ENCODE results near the gene PLCG2.
"Not testable (repeated sequence)": the region's sequence is repeated elsewhere in the genome, so short reads cannot be mapped to it uniquely, and the experiment has no call there.

The PLCG2 gene

DNA sequence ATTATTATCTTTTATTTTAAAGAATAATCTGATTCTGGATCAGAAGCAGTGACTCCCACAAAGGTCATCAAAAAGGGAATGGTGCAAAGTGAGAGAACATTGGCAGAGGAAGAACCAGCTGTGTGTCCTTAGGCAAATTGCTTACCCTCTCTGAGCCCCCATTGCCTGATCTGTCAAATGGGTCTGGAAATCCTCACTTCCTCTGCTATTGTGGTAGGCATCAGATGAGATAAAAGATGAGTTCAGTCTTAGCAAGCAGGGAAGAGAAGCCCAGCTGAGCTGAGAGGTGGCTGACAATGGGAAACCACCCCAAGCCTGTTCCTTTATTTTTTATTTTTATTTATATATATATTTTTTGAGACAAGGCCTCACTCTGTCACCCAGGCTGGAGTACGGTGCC, 24.2 kb upstream of the PLCG2 start:
- DNase-seq (ENCODE audit: low read depth in 2 of 2), result no peak

DNA sequence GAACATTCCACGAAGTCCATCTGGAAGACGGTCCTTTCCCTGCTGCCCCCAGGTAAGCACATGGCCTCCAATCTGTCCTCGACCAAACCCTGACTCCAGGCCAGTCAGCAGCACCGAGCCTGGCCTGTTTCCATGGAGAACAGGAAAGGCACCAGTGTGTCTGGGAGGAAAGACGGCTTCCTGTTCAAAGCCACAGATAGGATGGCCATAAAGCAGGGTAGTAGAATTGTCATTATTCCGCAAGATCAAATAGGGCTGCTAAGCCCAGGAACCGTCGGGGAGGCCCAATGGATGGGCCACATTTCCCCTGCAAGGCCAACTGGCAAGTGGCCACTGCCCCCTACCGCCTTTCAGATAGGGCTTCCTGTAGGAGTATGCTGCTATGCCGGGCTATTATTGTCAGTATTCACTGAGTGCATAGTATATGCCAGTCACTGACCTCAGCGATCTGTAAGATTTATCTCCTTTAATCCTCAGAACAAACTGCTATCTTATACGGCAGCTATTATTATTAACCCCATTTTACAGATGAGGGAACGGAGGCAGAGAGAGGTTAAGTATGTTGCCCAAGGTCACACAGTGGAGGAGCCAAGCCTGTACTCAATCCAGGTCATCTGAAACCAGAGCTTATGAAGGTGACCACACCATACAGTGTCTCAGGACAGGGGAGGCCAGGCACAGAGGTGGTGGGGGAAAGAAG, 23.0 kb upstream of the PLCG2 start:
- no peak for DNase-seq (ENCODE audit: low read depth in 2 of 2)

DNA sequence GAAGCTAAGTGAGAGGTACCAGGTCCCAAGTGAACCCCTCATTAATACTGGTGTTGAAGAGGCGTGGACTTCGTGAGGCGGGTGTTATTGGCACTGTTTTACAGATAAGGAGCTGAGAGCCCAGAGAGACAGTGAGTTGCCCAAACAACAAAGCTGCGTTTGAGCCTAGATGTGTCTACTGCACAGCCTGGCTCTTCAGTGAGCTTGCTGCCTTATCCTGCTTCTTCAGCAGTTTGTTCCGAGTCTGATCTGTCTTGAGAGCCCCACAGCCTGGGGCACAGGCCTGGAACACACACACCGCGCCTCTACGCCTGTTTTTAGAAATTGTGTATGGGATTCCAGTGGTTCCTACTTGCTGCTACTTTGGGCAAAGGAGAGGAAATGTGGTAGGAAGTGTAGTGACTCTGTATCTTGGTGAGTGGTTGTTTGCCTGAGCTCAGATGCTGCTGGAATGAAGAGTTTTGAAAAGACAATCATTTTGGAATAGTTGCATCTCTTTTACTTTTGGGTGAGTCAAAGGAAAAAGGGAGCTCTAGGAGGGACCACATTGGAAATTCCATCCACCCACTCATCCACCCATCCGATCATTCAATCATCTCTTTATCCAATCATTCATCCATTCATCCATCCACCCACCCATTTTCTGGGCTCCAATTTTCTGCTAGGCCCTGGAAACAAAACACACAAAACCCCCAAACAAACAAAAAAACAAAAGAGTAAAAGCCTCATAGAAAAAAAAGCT, 22.3 kb upstream of the PLCG2 start:
- DNase-seq (ENCODE audit: low read depth in 2 of 2), result no peak

DNA sequence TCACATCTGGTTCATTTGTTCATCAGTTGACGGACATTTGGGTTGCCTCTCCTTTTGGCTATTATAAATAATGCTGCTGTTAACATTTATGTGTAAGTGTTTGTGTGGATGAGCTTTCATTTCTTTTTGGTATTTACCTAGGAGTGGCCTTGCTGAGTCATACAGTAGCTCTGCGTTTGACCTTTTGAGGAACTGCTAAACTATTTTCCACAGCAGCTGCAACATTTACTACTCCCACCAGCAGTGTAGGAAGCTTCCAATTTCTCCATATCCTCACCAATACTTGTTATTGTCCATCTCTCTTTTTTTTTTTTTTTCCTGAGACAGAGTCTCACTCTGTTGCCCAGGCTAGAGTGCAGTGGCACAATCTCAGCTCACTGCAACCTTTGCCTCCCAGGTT, 20.7 kb upstream of the PLCG2 start:
- DNase-seq (ENCODE audit: low read depth in 2 of 2), result no peak

DNA sequence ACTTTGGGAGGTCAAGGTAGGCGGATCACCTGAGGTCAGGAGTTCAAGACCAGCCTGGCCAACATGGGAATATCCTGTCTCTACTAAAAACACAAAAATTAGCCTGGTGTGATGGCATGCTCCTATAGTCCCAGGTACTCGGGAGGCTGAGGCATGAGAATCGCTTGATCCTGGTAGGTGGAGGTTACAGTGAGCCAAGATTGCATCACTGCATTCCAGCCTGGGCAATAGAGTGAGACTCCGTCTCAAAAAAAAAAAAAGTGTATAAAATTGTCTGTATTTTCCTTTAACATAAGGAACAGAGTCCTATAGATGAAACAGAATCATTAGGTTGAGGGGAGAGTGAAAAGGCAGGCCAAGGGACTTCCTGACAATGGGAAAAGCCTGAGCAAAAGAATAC, 16.8 kb upstream of the PLCG2 start:
- not testable (repeated sequence) for DNase-seq (ENCODE audit: low read depth in 2 of 2)

DNA sequence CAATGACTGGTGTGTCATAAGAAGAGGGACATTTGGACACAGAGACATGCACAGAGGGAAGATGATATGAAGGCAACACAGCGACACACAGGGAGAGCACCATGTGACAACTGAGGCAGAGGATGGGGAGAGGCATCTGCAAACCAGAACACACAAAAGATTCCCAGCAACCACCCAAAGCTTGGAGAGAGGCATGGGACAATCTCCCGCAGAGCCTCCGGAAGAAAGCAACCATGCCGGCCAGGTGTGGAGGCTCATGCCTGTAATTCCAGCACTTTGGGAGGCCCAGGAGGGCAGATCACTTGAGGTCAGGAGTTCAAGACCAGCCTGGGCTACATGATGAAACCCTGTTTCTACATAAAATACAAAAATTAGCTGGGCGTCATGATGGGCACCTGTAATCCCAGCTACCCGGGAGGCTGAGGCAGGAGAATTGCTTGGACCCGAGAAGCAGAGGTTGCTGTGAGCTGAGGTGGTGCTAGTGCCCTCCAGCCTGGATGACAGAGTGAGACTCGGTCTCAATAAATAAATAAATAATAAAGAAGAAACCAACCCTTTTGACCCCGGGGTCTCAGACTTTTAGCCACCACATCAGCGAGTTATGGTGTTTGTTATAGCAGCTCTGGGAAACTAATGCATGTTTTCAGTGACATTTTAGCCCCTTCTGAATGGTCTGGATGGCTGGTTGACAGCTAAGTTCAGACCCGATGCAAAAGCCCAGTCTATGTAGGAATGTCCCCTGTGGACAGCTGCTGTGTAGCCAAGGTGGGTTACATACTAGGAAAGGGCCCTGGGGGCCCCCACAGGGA, 13.8 kb upstream of the PLCG2 start:
- DNase-seq (ENCODE audit: low read depth in 2 of 2), result no peak

DNA sequence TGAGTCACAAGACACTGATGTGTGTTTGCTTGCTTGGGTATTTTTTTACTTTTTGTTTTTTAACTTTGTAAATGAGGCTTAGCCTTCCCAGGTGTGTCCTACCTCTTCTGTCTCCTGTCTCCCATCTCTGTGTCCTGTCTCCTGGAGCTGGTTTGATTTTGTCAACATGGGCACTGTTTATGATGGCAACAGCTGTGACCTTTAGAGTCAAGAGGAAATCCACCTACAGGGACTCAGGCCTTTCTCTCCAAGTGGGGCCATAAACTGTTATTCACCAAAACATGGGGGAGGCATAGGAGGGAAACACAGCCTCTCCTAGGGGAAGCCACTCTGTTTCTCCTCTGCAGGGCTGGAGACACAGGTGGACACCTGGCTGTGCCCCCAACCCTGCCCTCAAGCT, 13.1 kb upstream of the PLCG2 start:
- DNase-seq (ENCODE audit: low read depth in 2 of 2), result no peak

DNA sequence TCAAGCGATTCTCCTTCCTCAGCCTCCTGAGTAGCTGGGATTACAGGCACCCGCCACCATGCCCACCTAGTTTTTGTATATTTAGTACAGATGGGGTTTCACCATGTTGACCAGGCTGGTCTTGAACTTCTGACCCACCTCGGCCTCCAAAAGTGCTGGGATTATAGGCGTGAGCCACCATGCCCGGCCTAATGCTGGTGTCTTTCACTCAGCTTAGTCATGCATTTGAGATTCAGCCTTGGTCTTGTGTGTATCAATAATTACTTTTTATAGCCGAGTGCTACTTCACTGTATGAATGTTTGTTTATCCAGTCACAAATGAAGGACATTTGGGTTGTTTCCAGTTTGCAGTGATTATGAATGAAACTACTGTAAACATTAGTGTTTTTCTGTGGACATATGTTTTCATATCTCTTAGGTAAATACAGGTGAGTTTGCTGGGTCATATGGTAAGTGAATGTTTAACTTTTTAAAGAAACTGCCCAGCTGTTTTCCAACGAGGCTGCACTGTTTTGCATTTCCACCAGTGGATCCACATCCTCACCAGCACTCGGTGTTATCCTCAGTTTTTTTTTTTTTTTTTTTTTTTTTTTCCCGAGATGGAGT, 11.0 kb upstream of the PLCG2 start:
- DNase-seq (ENCODE audit: low read depth in 2 of 2), result no peak

DNA sequence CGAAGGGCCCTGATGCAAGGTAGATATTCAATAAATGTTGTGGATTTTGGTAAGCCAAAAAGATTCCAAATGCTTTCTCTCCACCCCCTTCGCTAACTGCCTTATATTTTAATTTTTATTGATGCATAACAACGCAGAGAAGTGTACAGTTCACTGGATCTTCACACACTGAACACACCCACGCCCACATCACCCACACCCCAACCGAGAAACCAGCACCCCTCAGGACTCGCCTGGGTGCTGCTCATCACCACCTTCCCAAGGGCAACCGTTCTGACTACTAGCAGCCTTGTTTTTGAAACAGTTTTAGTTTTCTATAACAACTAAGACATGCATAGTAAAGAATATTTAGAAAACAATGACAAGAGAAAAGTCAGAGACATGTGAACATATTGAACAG, 9.1 kb upstream of the PLCG2 start:
- no peak for DNase-seq (ENCODE audit: low read depth in 2 of 2)

DNA sequence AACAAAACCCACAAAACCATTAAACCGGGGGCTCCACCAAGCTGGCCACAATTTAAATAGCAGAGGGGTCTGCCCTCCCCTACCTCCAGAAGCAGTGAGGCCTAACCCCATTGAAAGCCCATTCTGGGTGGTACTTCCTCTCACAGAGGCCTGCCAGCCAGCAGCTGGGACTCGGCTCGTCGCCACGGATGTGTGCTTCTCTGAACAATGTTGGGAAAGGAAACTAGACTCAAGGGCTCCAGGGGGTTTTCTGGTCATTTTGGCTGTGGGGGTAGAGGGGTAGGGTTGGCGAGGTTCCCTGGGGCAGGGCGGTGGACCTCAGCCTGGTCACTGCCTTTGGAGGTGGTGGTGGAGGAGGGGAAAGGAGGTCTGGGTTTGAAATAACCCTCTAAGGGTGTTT, 4.7 kb upstream of the PLCG2 start:
- no peak for DNase-seq (ENCODE audit: low read depth in 2 of 2)

DNA sequence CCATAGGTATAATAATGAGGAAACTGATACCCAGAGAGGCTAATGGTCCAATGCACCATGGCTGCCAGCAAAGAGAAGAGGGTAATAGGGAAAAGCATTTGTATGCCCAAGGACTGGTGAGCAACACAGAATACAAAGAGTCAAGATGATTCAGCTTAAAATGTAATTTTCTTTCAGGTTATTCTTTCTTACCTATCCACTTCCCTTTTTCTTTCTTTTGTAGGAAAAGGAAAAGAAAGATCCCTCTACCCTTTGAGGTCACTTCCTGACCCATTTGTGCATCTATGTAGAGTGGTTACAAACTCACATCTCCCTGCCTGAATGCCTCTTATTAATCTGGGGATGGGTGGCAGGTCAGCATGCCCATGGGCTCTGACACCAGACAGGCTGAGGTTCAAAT, 3.5 kb upstream of the PLCG2 start:
- DNase-seq (ENCODE audit: low read depth in 2 of 2), result no peak

DNA sequence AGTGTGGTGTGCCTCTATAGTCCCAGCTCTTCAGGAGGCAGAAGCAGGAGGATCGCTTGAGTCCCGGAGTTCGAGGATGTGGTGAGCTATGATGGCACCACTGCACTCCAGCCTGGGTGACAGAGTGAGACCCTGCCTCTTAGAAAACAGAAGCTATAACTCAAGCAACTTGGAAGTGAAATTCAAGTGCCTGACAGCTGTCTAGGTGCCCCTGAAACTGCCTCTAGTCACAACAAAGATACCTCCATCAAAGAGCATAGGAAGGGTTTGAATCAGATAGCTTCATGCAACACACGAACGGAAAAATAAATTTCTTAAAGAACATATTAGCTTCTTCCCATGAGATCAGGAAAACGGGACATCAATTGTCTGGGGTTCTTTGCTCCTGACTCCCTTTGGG, 860 bp upstream of the PLCG2 start:
- DNase-seq (ENCODE audit: low read depth in 2 of 2), result no peak

DNA sequence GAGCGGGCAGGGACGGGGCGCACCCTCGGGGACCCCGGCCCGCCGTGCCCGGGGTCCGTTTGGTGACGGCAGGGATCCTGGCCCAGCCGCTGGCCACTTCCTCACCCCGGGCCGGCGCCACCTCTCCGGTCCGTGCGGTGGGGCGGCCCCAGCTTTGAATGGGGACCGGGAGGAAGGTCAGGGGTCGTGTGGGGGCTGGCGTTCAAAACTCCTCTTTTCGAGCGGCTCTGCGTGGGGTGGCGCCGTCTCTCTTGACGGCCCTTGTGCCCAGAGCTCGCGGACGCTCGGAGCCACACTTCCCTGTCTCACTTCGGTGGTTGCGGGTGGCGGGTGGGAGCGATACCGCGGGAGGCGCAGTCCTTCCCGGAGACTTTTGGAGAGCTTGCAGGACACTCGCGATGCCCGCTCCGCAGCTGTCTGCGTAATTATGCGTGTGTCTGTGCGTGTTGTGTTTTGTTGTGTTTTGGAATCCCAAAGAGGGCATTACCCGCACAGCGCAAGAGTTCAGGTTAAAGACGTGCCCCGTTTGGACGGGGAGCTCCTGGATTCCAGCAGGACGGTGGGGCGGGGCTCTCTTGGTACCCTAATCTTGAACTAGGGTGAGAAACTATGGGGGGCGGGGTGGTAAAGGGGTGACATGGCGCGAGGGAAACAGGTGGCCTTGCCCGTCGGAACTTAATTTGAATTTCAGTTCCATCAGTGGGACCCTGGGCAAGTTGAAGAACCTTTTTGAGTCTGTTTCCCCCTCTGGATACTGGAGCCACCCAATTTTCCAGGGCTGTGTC, 637 bp downstream of the PLCG2 start:
- DNase-seq (ENCODE audit: low read depth in 2 of 2), result no peak

DNA sequence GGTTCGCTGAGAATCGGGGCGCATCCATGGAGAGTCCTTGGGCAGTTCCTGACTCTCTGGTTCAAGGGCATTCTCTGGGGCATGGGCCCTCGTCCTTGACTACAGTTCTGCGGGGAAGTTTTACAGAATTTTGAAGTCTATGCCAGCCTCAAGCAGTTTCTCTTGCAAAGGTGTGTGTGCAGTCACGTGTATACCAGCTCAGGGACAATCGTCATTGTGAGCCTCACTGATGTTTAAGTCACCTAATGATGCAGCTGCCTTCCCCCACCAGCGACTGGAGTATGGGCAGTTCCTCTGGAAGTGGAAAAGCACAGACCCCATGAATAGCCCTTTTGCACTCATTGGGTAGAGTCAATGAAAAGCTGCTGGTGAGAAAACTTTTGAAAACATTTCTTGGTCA, 1.3 kb downstream of the PLCG2 start:
- no peak for DNase-seq (ENCODE audit: low read depth in 2 of 2)

DNA sequence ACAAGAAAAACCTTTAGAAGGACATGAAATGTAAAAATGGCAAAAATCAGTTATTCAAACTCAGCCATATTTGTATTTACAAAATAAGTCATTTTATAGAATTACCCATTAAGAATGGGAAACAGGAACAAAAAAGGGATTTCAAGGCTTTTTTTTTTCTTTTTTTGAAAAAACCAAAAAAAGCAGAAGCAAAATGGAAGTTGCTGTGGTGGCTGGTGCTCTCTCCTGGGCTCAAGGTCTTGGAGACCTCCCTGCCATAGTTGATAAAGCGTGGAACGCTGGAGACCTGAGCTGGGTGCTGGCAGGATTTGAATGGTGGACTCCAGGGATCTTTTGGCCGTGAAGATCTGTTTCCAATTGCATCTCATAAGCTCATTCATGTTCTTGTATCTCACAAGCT, 3.1 kb downstream of the PLCG2 start:
- no peak for DNase-seq (ENCODE audit: low read depth in 2 of 2)

DNA sequence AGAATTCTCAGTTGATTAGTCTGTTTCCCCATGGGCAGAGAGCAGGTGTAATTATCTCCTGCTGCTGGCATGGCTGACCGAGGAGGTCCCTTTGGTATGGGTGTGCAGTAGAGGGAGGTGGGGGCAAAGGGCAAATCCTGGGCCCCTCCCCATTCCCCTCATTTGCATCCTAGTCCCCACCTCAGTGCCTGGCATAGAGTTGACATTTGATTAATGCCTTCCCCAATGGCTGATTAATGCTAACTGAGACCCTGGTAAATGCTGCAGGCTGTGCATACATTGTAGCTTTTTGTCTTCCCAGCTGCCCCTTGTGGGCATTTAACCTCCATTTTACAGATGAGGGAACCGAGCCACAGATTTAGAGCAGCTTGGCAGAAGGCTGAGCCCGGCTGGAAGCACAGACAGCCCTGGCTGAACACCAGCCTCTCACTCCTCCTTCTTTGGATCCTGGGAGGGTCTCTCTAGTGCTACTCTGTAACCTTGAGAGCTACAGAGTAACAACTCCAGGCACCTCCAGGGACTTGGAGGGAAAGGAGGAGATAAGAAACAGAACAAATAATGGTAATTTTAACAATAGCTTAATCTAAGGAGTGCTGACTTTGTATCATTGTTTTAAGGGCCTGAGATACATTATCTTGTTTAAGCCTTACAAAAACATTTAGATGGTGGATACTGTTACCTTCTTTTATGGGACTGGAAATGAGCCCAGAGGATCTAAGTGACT, 5.1 kb downstream of the PLCG2 start:
- no peak for DNase-seq (ENCODE audit: low read depth in 2 of 2)

DNA sequence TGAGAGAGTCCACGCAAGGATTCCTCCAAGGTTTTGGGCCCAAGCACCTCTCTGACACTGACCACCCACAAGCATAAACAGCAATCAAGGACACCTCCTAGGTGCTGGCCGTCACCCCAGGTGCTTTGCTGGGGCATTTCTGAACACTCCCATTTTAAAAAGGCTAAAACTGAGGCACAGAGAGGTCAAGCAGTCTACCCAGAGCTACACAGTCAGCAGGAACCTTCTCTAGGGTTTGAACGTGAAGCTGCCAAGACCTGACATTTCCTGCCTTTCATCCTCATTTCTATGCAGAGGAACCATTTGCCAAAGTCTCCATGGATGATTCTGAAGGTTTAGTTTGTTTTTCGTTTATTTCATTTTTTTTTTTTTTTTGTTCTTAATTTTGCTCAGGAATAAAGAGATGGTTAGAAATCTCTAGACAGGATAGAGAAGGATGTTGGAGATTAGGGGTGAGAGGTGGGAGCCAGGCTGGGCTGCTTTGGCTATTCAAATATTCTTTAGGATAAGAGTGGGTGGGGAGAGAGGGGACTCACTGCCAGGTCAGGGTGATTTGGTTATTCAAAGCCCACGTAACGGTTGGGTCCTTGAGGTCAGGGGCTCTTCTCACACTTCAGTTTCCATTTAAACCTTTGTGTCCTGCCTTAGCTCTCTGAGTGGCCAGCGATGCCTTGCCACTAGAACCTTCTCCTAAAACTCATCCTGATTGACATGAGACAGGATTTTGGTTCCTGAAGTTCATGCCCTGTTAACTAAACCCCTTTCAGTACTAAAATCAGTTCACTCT, 6.2 kb downstream of the PLCG2 start:
- DNase-seq (ENCODE audit: low read depth in 2 of 2), result no peak

DNA sequence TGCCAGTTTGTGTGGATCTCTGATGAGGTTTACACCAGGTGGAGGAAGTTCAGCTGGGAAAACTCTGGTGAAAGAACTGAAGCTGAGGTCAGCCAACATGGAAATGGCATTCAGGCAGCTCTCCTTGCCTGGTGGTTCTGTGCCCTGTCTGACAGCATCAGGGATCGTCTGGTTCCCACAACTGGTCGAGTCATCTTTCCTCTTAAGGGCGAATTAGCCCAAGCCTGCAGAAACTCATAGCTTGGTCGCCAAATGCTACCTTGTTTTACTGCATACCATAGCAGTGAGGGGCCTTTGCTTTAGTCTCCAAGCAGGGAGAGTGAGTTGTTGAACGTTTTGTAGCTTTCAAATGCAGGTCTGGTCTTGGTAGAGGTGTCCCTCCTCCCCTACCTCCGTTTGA, 7.2 kb downstream of the PLCG2 start:
- no peak for DNase-seq (ENCODE audit: low read depth in 2 of 2)

DNA sequence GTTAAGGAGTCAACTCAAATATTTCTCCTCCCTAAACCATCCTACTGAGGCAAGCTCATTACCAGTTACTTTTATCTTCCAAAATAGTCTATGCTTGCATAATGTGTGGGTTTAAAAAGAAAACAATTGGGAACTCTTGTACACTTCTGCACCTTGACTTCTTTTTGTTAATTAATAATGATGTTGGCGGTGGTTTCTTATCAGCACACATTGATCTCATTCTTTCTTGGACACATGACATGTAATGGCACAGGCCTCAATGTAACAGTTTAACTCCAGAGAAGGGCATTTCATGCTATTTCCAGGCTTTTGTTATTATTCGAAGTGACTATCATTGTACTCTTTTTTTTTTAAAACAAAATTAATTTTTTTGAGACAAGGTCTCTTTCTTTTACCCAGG, 7.8 kb downstream of the PLCG2 start:
- no peak for DNase-seq (ENCODE audit: low read depth in 2 of 2)

DNA sequence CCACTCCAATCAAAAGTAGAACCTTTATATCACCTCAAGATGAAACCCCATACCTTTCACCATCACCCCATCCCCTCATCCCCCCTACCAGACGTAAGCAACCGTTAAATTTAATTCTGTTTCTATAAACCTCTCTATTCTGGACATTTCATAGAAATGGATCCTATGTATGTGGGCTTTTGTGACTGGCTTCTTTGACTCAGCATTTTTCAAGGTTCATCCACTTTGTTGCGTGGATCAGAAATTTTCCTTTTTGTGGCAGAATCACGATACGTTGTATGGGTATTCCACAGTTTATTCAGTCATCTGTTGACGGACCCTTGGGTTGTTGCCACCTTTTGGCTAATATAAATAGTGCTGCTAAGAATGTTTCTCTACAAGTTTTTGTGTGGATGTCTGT, 8.6 kb downstream of the PLCG2 start:
- no peak for DNase-seq (ENCODE audit: low read depth in 2 of 2)
